GM23248 (cell line): ENCODE measurements around the gene KRCC1. TPM values are rescaled to one million over a fixed set of nuclear protein-coding genes. Genes with fewer than 3 reads are reported as not detected.

Experiments
- microRNA-seq: library from miRNA; unstranded; fragments of <30 nt; microRNA quantifications from one replicate; pipeline ENCODE4, GENCODE V29; 2016; ENCODE audit warnings: borderline number of aligned reads
- polyA plus RNA-seq: library from polyadenylated mRNA; unstranded; fragments of >200 nt; fragmentation: Nextera tagmentation; extraction: Ambion mirVana; gene quantifications from 2 replicates; pipeline ENCODE4 v1.2.1, GENCODE V29; 2016
- small RNA-seq: library from RNA; depleted of rRNA; stranded (forward); fragments of <200 nt; gene quantifications from one replicate; pipeline ENCODE3, GENCODE V24; 2014; ENCODE audit warnings: low read depth, low replicate concordance
- total RNA-seq: library from RNA; depleted of rRNA; stranded (reverse); fragments of >200 nt; shearing (Covaris generic); gene quantifications from 2 replicates; pipeline ENCODE4 v1.2.3, GENCODE V29; 2014; rRNA removed

KRCC1 gene
- total and polyA plus RNA-seq, 2 experiments from 2014 or later, result 33.1 to 41.3 TPM

Small RNAs within 50 kb of the gene (microRNA-seq; reads per million reads assigned to microRNA genes)
- not detected for gene MIR4780

Small RNAs within 50 kb of the gene (small RNA-seq; reads per million reads assigned to genes)
- gene MIR4780, result not detected
- gene RNU2-63P, result 1.2 reads per million, percentile 49 among the genes with 10 or more reads in this experiment

Other genes with a start within 250 kb of the KRCC1 start
- 1.9 and 3.0 TPM in 2 replicates for gene RGPD2, start 230.0 kb downstream of the KRCC1 start, total RNA-seq
- 0.44 and 2.1 TPM in 2 replicates for gene RGPD2, start 230.0 kb downstream of the KRCC1 start, polyA plus RNA-seq
- gene RNU2-63P, start 39.2 kb downstream of the KRCC1 start, total RNA-seq, result not detected in 2 replicates
- not detected in 2 replicates for gene RNU2-63P, start 39.2 kb downstream of the KRCC1 start, polyA plus RNA-seq
- not detected in 2 replicates for gene SMYD1, start 12.0 kb upstream of the KRCC1 start, total RNA-seq
- gene SMYD1, start 12.0 kb upstream of the KRCC1 start, polyA plus RNA-seq, result 0.09 TPM in 1 of 2 replicates, not detected in the other
- gene FABP1, start 72.3 kb upstream of the KRCC1 start, total RNA-seq, result not detected in 2 replicates
- gene FABP1, start 72.3 kb upstream of the KRCC1 start, polyA plus RNA-seq, result not detected in 2 replicates
- gene THNSL2, start 114.6 kb upstream of the KRCC1 start, total RNA-seq, result 12.0 and 22.2 TPM in 2 replicates
- 25.3 and 26.3 TPM in 2 replicates for gene THNSL2, start 114.6 kb upstream of the KRCC1 start, polyA plus RNA-seq